ENCODE data around the gene RNF208. TPM values are rescaled to one million over a fixed set of nuclear protein-coding genes. Genes with fewer than 3 reads are reported as not detected.

Gene RNF208
- total RNA-seq, 4 donors from 2014 or later: 1.2 to 4.2 (median 2.4) TPM

DNA sequence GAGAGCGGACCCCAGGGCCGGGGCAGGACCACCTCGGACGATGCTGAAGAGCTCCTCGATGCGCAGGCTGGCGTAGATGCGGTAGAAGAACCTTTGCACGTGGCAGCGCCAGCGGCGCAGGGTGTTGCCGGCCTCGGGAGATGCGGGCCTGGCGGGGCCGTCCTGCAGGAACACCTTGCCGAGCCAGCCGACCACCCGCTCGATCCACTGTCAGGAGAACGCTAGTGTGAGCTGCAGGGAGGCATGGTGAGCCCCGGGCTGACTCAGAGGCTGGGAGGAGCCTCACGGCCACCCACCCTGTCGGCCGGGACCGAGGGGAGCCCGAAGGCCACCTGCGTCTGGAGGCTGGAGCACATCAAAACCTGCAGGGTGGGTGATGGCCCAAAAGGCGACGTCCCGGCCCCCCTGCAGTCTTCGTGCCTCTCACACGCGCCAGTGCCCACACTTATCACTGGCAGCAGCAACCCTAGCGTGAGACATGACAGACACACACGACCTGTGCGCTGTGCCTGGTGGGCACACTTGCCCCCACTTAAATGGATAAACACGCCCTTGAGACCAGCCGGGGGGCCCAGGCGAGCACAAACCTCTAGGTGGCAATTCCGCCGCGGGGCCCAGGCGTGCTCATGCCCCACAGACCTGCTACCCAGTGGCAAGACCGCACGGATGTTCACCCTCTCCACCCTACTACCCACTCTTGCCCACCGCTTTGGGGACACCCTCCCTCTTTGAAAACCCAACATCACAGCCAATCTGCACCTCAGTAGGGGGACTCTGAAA lies 37.0 kb downstream of the RNF208 start:
- no peaks in the 10 kb centered on the region for H3K27me3 ChIP-seq
- DNase-seq (ENCODE audit: extremely low spot score): no peak
- no peak overlapping the region for H3K4me3 ChIP-seq
- intact Hi-C loops (cut with DNase I): loop anchor here (5.0 kb wide), 1 partner anchor 37 kb away; the partner anchor contains the start of gene RNF208
- H3K36me3 ChIP-seq: peaks cover 53 to 76% (median 69%) of the 10 kb centered on the region in 4 donors
- no peak overlapping the region for H3K27ac ChIP-seq (replicated peaks in 1 of 4)
- no peaks in the 10 kb centered on the region for H3K9me3 ChIP-seq
- peaks cover 30 to 53% (median 42%) of the 10 kb centered on the region in 4 donors for H3K4me1 ChIP-seq
- TF ChIP-seq POLR2A (IDR thresholded peaks at IDR 0.05; ENCODE audit: low read depth): no peak
- TF ChIP-seq, protein P1, sequence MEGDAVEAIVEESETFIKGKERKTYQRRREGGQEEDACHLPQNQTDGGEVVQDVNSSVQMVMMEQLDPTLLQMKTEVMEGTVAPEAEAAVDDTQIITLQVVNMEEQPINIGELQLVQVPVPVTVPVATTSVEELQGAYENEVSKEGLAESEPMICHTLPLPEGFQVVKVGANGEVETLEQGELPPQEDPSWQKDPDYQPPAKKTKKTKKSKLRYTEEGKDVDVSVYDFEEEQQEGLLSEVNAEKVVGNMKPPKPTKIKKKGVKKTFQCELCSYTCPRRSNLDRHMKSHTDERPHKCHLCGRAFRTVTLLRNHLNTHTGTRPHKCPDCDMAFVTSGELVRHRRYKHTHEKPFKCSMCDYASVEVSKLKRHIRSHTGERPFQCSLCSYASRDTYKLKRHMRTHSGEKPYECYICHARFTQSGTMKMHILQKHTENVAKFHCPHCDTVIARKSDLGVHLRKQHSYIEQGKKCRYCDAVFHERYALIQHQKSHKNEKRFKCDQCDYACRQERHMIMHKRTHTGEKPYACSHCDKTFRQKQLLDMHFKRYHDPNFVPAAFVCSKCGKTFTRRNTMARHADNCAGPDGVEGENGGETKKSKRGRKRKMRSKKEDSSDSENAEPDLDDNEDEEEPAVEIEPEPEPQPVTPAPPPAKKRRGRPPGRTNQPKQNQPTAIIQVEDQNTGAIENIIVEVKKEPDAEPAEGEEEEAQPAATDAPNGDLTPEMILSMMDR (IDR thresholded peaks at IDR 0.05): no peak
- TF ChIP-seq POLR2AphosphoS5 (IDR thresholded peaks at IDR 0.05): no peak
- WGBS: 90% methylated on average over 22 of the region's 48 CpGs

DNA sequence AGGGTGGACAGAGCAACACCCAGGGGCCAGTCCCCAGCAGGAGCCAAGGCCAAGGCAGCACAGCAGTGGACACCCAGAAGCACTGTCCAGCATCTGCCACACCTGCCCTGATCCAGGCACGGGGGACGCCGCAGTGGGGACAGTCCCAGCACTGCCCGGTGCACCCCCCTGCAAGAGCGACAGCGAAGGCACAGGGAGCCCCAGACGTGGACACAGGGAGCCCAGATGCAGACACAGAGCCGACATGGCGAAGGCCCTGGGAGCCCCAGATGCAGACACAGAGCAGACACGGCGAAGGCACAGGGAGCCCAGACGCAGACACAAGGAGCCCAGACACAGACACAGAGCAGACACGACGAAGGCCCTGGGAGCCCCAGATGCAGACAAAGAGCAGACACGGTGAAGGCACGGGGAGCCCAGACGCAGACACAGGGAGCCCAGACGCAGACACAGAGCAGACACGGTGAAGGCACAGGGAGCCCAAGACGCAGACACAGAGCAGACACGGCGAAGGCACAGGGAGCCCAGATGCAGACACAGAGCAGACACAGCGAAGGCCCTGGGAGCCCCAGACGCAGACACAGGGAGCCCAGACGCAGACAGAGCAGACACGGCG lies 38.0 kb downstream of the RNF208 start:
- H3K9me3 ChIP-seq: no peaks in the 10 kb centered on the region
- WGBS: 90% methylated on average over 24 of the region's 27 CpGs
- no peak for DNase-seq (ENCODE audit: extremely low spot score)
- TF ChIP-seq POLR2A (IDR thresholded peaks at IDR 0.05; ENCODE audit: low read depth) (no peak), EP300 (IDR thresholded peaks at IDR 0.05) (no peak), POLR2AphosphoS5 (IDR thresholded peaks at IDR 0.05) (no peak)
- TF ChIP-seq, protein P1 (IDR thresholded peaks at IDR 0.05): no peak
- intact Hi-C loops (cut with DNase I): no loop called here
- H3K4me3 ChIP-seq: no peak overlapping the region
- H3K27me3 ChIP-seq: no peaks in the 10 kb centered on the region
- H3K36me3 ChIP-seq: peaks cover 57 to 82% (median 74%) of the 10 kb centered on the region in 4 donors
- peaks cover 21 to 44% (median 32%) of the 10 kb centered on the region in 4 donors for H3K4me1 ChIP-seq
- H3K27ac ChIP-seq (replicated peaks in 1 of 4): no peak overlapping the region

DNA sequence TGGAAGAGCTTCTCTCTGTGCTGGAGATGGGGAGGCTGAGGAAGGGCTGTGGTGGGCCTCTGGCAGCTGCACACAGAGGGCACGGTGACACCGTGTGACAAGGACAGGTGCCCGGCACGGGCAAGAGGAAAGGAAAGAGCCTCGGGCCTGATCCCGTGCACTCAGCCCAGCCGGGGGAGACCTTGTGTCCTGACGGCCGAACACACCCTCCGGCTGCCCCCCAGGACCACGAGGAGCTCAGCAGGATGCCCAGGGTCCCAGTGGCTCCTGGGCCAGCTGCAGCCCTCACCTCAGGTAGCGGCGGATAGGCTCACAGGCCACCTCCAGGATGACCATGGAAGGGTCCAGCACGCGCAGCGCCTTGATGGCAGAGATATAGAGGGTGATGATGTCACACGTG lies 39.2 kb downstream of the RNF208 start:
- 83% methylated on average over 6 of the region's 17 CpGs for WGBS
- TF ChIP-seq, protein P1 (IDR thresholded peaks at IDR 0.05): no peak
- TF ChIP-seq POLR2A (IDR thresholded peaks at IDR 0.05; ENCODE audit: low read depth) (no peak), POLR2AphosphoS5 (IDR thresholded peaks at IDR 0.05) (no peak), EP300 (IDR thresholded peaks at IDR 0.05) (no peak)

DNA sequence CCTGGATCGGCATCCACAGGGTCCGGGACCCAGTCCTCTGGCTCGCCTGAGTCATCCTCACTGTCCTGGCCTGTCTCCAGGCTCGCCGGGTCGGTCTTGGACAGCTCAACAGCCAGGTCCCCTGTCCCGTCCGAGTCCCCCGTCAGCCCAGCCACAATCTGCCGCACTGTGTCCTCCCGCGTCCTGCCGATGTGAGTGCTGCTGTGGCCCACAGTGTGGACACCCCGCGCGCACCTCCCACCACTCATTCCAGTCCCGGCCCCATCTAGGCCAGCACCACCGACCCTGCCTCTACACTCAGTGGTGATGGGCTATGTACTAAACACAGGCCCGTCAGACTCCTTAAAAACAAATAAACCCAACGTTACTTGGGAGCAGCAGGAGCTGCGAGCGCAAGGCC lies 40.4 kb downstream of the RNF208 start:
- DNase-seq (ENCODE audit: extremely low spot score): no peak
- Histone ChIP-seq H3K27me3 (no peaks in the 10 kb centered on the region), H3K4me1 (peaks cover 7 to 26% (median 17%) of the 10 kb centered on the region in 4 donors), H3K27ac (replicated peaks in 1 of 4) (no peak overlapping the region), H3K36me3 (peaks cover 57 to 99% (median 91%) of the 10 kb centered on the region in 4 donors), H3K9me3 (no peaks in the 10 kb centered on the region), H3K4me3 (no peak overlapping the region)
- no peak for TF ChIP-seq EP300 (IDR thresholded peaks at IDR 0.05)
- TF ChIP-seq POLR2A (IDR thresholded peaks at IDR 0.05; ENCODE audit: low read depth): no peak
- TF ChIP-seq POLR2AphosphoS5 (IDR thresholded peaks at IDR 0.05): no peak
- TF ChIP-seq, protein P1 (IDR thresholded peaks at IDR 0.05): no peak
- WGBS: 95% methylated on average over 19 of the region's 22 CpGs
- intact Hi-C loops (cut with DNase I): no loop called here

More for the DNA sequence above, 39.2 kb downstream of the RNF208 start:
- peaks cover 57 to 94% (median 85%) of the 10 kb centered on the region in 4 donors for H3K36me3 ChIP-seq
- intact Hi-C loops (cut with DNase I): no loop called here
- H3K27me3 ChIP-seq: no peaks in the 10 kb centered on the region
- no peak overlapping the region for H3K4me3 ChIP-seq
- H3K4me1 ChIP-seq: peaks cover 19 to 38% (median 28%) of the 10 kb centered on the region in 4 donors
- no peaks in the 10 kb centered on the region for H3K9me3 ChIP-seq
- no peak for DNase-seq (ENCODE audit: extremely low spot score)
- no peak overlapping the region for H3K27ac ChIP-seq (replicated peaks in 1 of 4)

All from esophagus muscularis mucosa (tissue), 4 donors.